Cardiac fibroblast (primary cell): ENCODE measurements around the gene PLEKHA8.

ENCODE experiments used
- DNase-seq, 2 donors: peaks; one replicate each; pipeline versions ENCODE4 v3.0.0 to v3.0.0-alpha.2; 2010; ENCODE audit warnings: low read depth in 2 of 2
- H3K4me3 ChIP-seq, 2 donors: replicated peaks in 1 of 2; 1 replicate in 1 of 2; 2 replicates in 1 of 2; pipeline ENCODE4 v1.5.1; 2011; ENCODE audit warnings: low read depth in 2 of 2, low read length in 2 of 2, mild to moderate bottlenecking in 2 of 2, moderate library complexity in 1 of 2
- CTCF ChIP-seq: IDR thresholded peaks from one replicate; pipeline ENCODE4 v1.5.1; 2011; ENCODE audit warnings: low read depth, mild to moderate bottlenecking, low read length, inconsistent platforms

Gene PLEKHA8

GRCh38 chr7:30028749-30029635 is 780 bp downstream of the PLEKHA8 start:
- peak overlapping the region; percentile 81 to 82 for H3K4me3 ChIP-seq
- peak; percentile 41 to 45 for DNase-seq
- peak; percentile 24 for TF ChIP-seq CTCF

- DNase-seq: peak in 1 of 2 donors; percentile 10
- peak overlapping the region; percentile 4 to 82 for H3K4me3 ChIP-seq
- no peak for TF ChIP-seq CTCF
Measured at GRCh38 chr7:30029696-30030095, 1.5 kb downstream of the PLEKHA8 start.

DNA sequence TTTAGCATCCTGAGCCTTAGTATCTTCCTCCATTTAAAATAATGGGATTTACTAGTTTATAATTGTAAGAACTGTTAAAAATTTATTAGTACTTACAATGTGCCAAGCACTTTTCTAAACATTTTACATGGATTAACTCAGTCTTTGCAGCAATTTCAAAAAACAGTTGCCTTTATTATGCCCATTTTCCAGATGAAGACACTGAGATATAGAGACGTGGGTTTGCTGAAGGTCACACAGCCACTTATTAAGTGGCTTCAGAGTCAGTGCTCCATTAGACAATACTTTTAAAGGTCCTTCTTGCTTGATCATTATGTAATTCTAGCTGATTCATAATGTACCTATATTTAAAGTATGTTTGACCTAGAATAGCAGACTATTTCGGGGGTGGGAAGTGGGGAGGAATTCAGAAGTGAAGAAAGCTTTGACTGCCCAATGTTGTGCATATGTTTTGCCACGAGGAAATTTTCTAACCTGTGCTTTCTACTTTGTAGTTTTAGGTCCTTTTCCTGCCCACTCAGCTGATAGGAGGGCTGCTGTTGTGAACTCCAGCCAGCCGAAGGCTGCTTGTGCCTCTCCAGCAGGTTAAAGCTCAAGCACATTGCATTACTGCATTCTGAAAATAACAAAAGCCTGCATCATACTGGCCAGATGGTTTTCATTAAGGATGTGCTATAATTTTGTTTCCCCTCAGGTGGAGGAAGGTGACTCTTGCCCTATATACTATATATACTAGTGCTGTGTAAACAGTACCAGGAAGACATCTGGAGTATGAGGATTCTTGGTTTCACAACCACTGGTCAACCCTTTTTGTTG is 4.3 kb downstream of the PLEKHA8 start:
- no peak overlapping the region for H3K4me3 ChIP-seq
- peak; percentile 59 to 71 for DNase-seq
- no peak for TF ChIP-seq CTCF

GRCh38 chr7:30034501-30034900 is 6.3 kb downstream of the PLEKHA8 start:
- TF ChIP-seq CTCF: no peak
- no peak for DNase-seq
- H3K4me3 ChIP-seq: no peak overlapping the region

DNA sequence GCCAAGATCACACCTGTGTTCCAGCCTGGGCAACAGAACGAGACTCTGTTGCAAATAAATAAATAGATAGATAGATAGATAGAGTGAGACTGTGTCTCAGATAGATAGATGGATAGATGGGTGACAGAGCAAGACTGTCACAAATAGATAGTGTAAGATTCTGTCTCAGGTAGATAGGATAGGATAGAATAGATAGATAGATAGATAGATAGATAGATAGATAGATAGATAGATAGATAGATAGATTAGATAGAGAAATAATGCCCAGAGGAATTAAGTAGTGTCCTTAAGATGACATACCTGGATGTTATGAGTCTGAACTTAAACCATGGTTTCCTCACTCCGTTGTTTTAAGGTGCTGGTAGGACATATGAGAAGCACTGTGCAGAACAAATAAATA is 8.0 kb downstream of the PLEKHA8 start:
- no peak for DNase-seq
- TF ChIP-seq CTCF: no peak

GRCh38 chr7:30038196-30038980 is 10.2 kb downstream of the PLEKHA8 start:
- no peak overlapping the region for H3K4me3 ChIP-seq
- DNase-seq: peak in 1 of 2 donors; percentile 54
- no peak for TF ChIP-seq CTCF

More for the DNA sequence above, 8.0 kb downstream of the PLEKHA8 start:
- no peak overlapping the region for H3K4me3 ChIP-seq
